OCI-LY7 (cell line): ENCODE measurements around the gene SETD3.

Experiments used
- EZH2phosphoT487 ChIP-seq: fragments of 200-600 bp; sonication (generic); IDR thresholded peaks from 2 replicates; pipeline ENCODE4 v1.6.1; 2018; ENCODE audit warnings: low read depth, borderline replicate concordance, mild to moderate bottlenecking, mixed run types, antibody characterized with exemption, low read length, moderate library complexity, mixed read lengths
- TF ChIP-seq, protein P1 (sequence below): fragments of 200-600 bp; sonication (generic); conservative IDR thresholded peaks from 2 replicates; pipeline ENCODE4 v1.5.1; 2014; ENCODE audit warnings: mild to moderate bottlenecking, antibody characterized with exemption, low read length, moderate library complexity, mixed read lengths

DNA sequence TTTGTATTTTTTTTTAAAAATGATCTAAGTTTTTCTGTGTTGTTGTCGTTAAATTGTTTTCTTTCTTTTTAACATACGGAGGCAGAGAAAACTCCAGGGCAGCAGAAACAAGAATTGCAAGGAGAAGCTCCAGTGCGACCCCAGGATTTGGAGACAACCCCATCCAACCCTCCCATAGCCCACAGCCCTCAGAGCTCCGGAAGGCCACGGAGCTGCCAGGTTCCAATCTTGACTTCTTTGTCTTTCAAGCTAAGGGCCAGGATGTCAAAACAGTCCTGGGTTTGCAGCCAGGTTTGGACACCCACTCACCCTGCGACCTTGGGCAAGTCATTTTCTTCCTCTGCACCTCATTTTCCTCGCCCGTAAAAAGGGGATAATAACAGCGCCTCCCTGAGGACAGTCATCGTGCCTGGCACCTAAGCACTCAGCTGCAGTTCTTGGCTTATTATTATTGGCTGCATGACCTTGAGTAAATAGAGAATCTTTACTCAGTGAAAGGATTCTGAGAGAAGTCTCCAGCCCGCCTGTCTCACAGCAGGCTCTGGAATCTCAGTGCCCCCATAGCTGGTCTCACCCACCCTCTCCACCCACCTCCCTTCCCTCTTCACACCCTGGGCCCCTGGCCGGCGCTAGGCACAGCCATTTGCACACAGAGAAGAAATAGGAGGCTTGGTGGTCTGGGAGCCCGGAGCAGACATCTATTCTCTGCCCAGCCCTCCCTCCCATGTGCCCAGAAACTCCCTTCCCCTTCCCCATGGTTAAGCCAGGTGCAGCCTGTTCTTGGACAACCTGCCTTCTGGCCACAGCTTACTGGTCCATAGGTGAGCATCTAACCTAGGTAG is 129.3 kb downstream of the SETD3 start:
- TF ChIP-seq, protein P1, sequence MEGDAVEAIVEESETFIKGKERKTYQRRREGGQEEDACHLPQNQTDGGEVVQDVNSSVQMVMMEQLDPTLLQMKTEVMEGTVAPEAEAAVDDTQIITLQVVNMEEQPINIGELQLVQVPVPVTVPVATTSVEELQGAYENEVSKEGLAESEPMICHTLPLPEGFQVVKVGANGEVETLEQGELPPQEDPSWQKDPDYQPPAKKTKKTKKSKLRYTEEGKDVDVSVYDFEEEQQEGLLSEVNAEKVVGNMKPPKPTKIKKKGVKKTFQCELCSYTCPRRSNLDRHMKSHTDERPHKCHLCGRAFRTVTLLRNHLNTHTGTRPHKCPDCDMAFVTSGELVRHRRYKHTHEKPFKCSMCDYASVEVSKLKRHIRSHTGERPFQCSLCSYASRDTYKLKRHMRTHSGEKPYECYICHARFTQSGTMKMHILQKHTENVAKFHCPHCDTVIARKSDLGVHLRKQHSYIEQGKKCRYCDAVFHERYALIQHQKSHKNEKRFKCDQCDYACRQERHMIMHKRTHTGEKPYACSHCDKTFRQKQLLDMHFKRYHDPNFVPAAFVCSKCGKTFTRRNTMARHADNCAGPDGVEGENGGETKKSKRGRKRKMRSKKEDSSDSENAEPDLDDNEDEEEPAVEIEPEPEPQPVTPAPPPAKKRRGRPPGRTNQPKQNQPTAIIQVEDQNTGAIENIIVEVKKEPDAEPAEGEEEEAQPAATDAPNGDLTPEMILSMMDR: 0 out of 2 replicates have a peak, but pooled peaks have one; percentile 30
- no peak for TF ChIP-seq EZH2phosphoT487
